ENCODE data around the gene MYH7.
"Not testable (repeated sequence)": the region's sequence is repeated elsewhere in the genome, so short reads cannot be mapped to it uniquely, and the experiment has no call there.

The MYH7 gene

DNA sequence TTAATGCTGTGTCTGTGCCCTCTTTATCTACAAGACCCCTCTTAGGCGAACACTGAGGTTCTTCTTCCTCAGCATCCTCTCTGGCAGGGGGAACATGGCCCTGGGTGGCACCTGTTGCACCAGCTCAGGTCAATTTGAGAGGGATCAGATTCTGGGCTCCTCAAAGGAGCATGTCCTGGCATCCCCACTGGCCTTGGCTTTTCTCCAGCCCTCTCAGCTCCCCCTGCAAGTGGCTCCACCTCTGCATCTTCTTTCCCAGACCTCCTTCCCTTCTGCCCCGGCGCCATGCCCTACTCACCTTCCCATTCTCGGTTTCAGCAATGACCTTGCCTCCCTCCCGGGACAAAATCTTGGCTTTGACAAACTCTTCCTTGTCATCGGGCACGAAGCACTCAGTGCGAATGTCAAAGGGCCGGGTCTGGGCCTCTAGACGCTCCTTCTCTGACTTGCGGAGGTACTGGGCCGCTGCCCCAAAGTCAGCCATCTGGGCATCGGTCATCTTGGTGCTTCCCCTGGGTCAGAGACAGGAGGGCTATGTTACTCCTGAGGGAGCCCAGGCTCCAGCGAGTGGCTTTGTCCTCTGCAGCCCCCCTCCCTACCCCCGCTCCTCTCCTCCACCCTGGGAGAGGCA, 28.6 kb downstream of the MYH7 start:
- DNase-seq (ENCODE audit: low spot score) = no peak

DNA sequence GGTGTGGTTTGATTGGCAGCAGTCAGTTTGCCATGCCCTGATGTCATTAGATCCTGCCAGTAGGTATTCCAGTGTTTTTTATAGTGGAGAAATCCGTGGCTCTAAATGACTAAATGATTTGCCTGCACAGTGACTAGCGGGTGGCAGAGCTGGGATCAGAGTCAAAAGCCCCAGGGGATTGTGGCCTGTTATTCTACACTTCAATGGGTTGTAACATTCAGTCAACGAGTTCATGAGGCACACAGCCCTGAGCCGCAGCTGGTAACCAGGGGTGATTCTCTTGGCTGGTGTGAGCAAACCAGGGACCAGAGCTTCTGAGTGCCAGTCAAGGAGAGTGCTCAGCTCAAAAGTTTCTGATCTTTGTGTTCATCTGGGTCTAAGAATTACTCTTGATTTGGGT, 29.2 kb downstream of the MYH7 start:
- no peak for DNase-seq (ENCODE audit: low spot score)

DNA sequence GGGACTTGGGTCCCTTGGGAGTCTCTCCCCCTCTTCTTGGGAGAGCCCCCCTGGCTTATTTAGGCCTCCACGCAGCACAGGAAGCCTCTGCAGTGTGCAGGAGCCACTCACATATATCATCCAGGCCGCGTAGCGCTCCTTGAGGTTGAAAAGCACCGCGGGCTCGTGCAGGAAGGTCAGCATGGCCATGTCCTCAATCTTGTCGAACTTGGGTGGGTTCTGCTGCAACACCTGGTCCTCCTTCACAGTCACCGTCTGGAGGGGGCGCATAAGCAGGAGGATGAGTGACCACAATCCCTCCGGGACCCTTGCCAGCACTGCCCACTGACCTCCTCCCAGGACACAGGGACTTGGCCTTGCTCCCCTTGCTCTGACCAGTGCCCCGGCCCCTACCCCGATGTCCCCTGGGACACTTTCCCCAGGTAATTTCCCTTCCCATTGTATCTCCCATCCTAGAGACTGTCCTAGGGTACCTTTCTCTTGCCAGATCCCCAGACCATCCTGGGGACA, 29.9 kb downstream of the MYH7 start:
- DNase-seq (ENCODE audit: low spot score) = no peak

DNA sequence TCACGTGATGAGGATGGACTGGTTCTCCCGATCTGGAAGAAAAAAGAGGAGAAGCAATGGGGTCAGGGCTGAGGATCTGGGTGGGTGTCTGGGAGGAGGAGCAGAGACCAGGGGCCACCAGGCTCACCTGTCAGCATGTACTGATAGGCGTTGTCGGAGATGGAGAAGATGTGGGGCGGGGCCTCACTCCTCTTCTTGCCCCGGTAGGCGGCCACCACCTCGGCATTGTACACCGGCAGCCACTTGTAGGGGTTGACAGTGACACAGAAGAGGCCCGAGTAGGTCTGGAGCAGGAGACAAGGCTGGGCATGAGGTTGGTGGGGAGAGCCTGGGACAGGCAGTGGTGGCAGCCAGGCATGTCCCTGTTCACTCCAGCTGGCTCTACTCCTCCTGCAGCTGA, 30.4 kb downstream of the MYH7 start:
- no peak for DNase-seq (ENCODE audit: low spot score)

GRCh38 chr14:23404331-23404900, 31.0 kb downstream of the MYH7 start:
- DNase-seq (ENCODE audit: low spot score) = no peak

- no peak for DNase-seq (ENCODE audit: low spot score)
These were observed 31.6 kb downstream of the MYH7 start for GRCh38 chr14:23403908-23404307.

DNA sequence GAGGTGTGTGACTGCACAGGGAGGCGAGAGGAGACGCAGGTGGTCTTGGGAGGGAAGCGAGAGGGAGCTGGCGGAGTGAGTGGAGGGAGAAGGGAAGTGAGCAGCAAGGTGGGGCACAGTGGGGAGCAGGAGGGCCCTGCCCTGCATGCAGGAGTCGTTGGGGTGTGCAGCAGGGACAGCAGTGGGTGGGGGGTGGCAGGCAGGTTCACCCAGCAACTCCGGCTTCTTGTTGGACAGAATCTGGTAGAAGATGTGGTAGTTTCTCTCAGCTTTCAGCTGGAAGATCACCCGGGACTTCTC, 32.4 kb downstream of the MYH7 start:
- DNase-seq (ENCODE audit: low spot score) = no peak

GRCh38 chr14:23402296-23403138, 32.9 kb downstream of the MYH7 start:
- DNase-seq (ENCODE audit: low spot score) = no peak

- no peak for DNase-seq (ENCODE audit: low spot score)
These were observed 34.2 kb downstream of the MYH7 start for GRCh38 chr14:23401291-23401690.

DNA sequence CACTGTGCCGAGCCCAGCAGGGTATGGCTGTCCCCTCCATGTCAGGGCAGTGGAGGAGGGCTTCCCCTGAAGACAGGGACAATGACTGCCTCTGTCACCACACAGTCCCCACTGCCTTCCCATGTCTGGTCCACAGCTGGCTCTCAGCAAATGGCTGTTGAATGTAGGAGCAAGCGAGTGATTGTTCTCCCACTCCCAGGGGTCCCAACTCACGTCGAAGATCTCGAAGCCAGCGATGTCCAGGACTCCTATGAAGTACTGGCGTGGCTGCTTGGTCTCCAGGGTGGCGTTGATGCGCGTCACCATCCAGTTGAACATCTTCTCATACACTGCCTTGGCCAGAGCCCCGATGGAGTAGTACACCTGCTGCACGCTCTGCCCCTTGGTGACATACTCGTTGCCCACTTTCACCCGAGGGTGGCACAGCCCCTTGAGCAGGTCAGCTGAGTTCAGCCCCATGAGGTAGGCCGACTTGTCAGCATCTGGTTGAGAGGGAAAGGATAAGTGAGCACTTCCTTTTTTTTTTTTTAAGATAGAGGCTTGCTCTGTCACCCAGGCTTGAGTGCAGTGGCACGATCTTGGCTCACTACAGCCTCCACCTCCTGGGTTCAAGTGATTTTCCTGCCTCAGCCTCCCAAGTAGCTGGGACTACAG, 34.8 kb downstream of the MYH7 start:
- DNase-seq (ENCODE audit: low spot score) = not testable (repeated sequence)

DNA sequence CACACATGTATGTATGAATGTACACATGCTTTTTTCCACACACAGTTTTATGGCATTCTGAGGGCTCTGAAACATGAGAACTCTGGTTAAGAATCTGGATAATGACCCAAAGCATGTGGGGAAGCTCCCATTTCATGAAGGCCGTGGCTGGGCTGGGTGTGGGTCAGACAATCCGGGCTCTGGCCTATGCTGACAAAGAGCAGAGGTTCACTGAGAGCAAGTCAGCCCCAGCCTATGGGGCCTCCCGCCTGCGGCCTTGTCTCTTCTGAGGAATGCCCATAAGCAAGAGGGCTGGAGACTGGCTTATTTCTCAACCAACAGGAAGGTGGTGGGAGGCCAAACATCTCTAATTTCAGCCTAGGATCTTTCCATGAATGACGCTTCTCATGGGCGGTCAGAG, 35.9 kb downstream of the MYH7 start:
- no peak for DNase-seq (ENCODE audit: low spot score)

GRCh38 chr14:23399136-23399535, 36.3 kb downstream of the MYH7 start:
- DNase-seq (ENCODE audit: low spot score) = no peak

DNA sequence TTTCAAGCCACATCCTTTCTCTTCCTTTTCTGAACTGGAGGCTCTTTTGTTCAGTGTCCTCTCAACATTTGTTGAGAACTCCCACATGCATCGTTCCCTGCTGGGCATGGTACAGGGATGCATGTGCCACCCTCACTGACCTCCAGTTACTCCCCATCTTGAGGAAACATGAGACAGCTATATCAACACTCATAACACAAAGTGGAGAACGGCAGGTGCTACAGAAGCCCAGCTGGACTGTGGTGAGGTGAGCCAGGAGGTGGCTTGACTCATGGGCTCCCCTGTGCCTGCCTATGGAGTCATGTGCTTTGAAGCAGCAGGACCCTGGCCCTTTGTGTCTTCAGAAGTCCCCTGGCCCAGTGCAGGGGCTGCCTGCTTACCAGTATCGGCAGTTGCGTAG, 37.1 kb downstream of the MYH7 start:
- no peak for DNase-seq (ENCODE audit: low spot score)

DNA sequence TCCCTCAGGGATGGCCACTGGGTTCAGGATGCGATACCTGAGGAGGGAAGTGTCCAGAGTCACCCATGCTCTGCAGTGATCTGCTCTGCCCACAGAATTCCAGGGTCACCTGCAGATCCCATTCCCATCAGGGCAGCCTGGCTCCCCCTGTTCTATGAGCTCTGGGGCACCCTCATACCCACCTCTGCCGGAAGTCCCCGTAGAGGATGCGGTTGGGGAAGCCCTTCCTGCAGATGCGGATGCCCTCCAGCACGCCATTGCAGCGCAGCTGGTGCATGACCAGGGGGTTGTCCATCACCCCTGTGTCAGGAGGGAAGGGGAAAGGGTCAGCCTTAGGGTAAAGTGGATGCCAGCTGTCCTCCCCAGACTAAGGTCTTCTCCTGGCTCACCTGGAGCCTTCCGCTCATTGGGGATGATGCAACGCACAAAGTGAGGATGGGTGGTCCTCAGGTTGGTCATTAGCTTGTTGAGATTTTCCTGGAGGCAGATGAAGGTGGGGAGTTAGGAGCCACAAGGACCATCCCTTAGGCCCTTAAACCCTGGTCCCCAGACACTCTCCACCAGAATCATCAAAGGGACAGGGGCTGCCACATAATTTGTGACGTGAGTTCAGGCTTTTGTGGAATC, 38.6 kb downstream of the MYH7 start:
- no peak for DNase-seq (ENCODE audit: low spot score)

DNA sequence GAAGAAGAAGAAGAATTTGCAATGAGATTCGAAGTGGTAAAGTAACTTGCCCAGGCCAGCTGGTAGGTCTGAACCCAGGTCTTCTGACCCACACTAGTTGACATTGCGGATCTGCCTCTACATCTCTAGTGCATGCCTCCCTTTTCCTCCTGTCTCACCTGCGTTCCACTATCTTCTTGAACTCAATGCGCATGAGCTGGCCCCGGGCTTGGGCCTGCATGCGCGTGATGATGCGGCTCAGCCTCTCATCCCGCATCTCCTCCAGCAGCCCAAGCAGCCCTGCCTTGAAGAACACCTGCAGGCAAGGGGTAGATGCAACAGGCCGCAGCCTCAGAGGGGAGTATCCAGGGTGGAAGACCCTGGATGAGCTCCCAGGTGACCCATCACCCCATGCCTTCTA, 39.3 kb downstream of the MYH7 start:
- no peak for DNase-seq (ENCODE audit: low spot score)

GRCh38 chr14:23392613-23393012, 42.8 kb downstream of the MYH7 start:
- DNase-seq (ENCODE audit: low spot score) = no peak

DNA sequence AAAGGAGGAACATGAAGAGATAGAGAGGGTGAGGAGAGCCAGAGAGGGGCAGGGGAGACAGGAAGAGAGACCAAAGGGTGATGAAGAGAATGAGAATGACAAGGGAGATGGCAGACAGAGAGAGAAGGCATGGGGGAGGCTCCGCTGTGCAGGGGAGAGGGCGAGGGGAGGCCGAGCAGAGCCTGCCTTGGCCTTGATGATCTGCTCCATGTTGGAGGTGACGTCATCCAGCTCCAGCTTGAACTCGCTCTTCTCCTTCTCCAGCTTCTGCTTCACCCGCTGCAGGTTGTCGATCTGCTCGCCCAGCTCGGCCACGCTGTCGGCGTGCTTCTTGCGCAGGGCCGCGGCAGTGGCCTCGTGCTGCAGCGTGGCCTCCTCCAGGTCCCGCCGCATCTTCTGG, 45.6 kb downstream of the MYH7 start:
- not testable (repeated sequence) for DNase-seq (ENCODE audit: low spot score)

- no peak for DNase-seq (ENCODE audit: low spot score)
These were observed 46.1 kb downstream of the MYH7 start for GRCh38 chr14:23389396-23389795.

GRCh38 chr14:23388996-23389395, 46.5 kb downstream of the MYH7 start:
- DNase-seq (ENCODE audit: low spot score) = no peak

- no peak for DNase-seq (ENCODE audit: low spot score)
These were observed 47.3 kb downstream of the MYH7 start for GRCh38 chr14:23387916-23388882.

- no peak for DNase-seq (ENCODE audit: low spot score)
These were observed 48.5 kb downstream of the MYH7 start for GRCh38 chr14:23386999-23387398.
